Esophagus muscularis mucosa (tissue), 3 donors: ENCODE results near the gene CFHR3.
"Not testable (repeated sequence)": the region's sequence is repeated elsewhere in the genome, so short reads cannot be mapped to it uniquely, and the experiment has no call there.

Experiments used
- CTCF ChIP-seq, 3 experiments: fragments of 200-600 bp in 2 of 3; fragments of 450-650 bp in 1 of 3; sonication (generic) in 2 of 3; IDR thresholded peaks; one replicate each; pipeline ENCODE4 v1.5.1; 2017 to 2019; ENCODE audit warnings: antibody characterized with exemption in 3 of 3, mild to moderate bottlenecking in 2 of 3, moderate library complexity in 1 of 3
- POLR2A ChIP-seq: fragments of 450-650 bp; IDR thresholded peaks from one replicate; pipeline ENCODE4 v1.6.1; 2017; ENCODE audit warnings: antibody characterized with exemption, moderate library complexity, mild to moderate bottlenecking, low read depth
- POLR2AphosphoS5 ChIP-seq, 2 donors: sonication (generic); formaldehyde crosslinking; IDR thresholded peaks; one replicate each; pipeline ENCODE4 v1.6.1; 2017; ENCODE audit warnings: antibody characterized with exemption in 2 of 2

GRCh38 chr1:196743244-196743643 is 31.4 kb upstream of the CFHR3 start:
- not testable (repeated sequence) for TF ChIP-seq CTCF (IDR thresholded peaks at IDR 0.05); POLR2A; POLR2AphosphoS5 (IDR thresholded peaks at IDR 0.05)
